SK-N-SH treated with all-trans-retinoic acid at 6 μM for 48 hours (cell line): Measurements from ENCODE around the gene MRPS22.

Source experiments
- ATAC-seq: fragments of 200-7000 bp; cut with Tn5 transposase; 3 replicates; pipeline ENCODE4 v1.9.1; 2020; ENCODE audit warnings: mild to moderate bottlenecking, moderate library complexity
- ARNTL ChIP-seq: fragments of 450-650 bp; formaldehyde crosslinking; IDR thresholded peaks from 2 replicates; pipeline ENCODE4 v1.5.0; 2020; ENCODE audit warnings: low read depth, mild to moderate bottlenecking, moderate library complexity, borderline replicate concordance
- BACH2 ChIP-seq: fragments of 250-450 bp; sonication (Bioruptor Pico); IDR thresholded peaks from 2 replicates; pipeline ENCODE4 v1.9.0; 2021; ENCODE audit warnings: mild to moderate bottlenecking, borderline replicate concordance
- CSDC2 ChIP-seq: fragments of 250-450 bp; sonication (Bioruptor Pico); IDR thresholded peaks from 2 replicates; pipeline ENCODE4 v1.5.0; 2020; ENCODE audit warnings: mild to moderate bottlenecking, moderate library complexity
- ESRRG ChIP-seq: fragments of 250-450 bp; sonication (Bioruptor Pico); IDR thresholded peaks from 2 replicates; pipeline ENCODE4 v1.6.1; 2021; ENCODE audit warnings: mild to moderate bottlenecking
- GLIS3 ChIP-seq: fragments of 250-450 bp; sonication (Bioruptor Pico); IDR thresholded peaks from 2 replicates; pipeline ENCODE4 v1.5.0; 2020; ENCODE audit warnings: mild to moderate bottlenecking, moderate library complexity
- ISL1 ChIP-seq: fragments of 250-450 bp; sonication (Bioruptor Pico); IDR thresholded peaks from 2 replicates; pipeline ENCODE4 v2.1.2; 2022; ENCODE audit warnings: mild to moderate bottlenecking, moderate library complexity
- OSR1 ChIP-seq: fragments of 250-450 bp; sonication (Bioruptor Pico); IDR thresholded peaks from 2 replicates; pipeline ENCODE4 v1.8.0; 2022; ENCODE audit warnings: moderate library complexity, mild to moderate bottlenecking, inconsistent platforms
- PPARA ChIP-seq: fragments of 250-450 bp; sonication (Bioruptor Pico); IDR thresholded peaks from 2 replicates; pipeline ENCODE4 v1.5.0; 2020; ENCODE audit warnings: mild to moderate bottlenecking, borderline replicate concordance
- SNAI2 ChIP-seq: fragments of 250-450 bp; sonication (Bioruptor Pico); IDR thresholded peaks from 2 replicates; pipeline ENCODE4 v1.5.0; 2020; ENCODE audit warnings: mild to moderate bottlenecking, moderate library complexity
- TCF4 ChIP-seq: fragments of 250-450 bp; sonication (Bioruptor Pico); IDR thresholded peaks from 2 replicates; pipeline ENCODE4 v1.8.0; 2021; ENCODE audit warnings: mild to moderate bottlenecking, moderate library complexity, borderline replicate concordance
- ZC3H10 ChIP-seq: fragments of 250-450 bp; sonication (Bioruptor Pico); IDR thresholded peaks from 2 replicates; pipeline ENCODE4 v1.5.1; 2021; ENCODE audit warnings: mild to moderate bottlenecking, moderate library complexity
- ZFP3 ChIP-seq: fragments of 250-450 bp; sonication (Bioruptor Pico); IDR thresholded peaks from 2 replicates; pipeline ENCODE4 v1.5.0; 2020; ENCODE audit warnings: mild to moderate bottlenecking, moderate library complexity
- ZNF565 ChIP-seq: fragments of 450-650 bp; formaldehyde crosslinking; conservative IDR thresholded peaks from 2 replicates; pipeline ENCODE4 v1.5.0; 2020; ENCODE audit warnings: low read depth, mild to moderate bottlenecking, moderate library complexity
- ZNF70 ChIP-seq: fragments of 450-650 bp; formaldehyde crosslinking; IDR thresholded peaks from 2 replicates; pipeline ENCODE4 v1.5.0; 2020; ENCODE audit warnings: mild to moderate bottlenecking, moderate library complexity
- TF ChIP-seq, protein P1 (sequence below): fragments of 250-450 bp; sonication (Bioruptor Pico); IDR thresholded peaks from 2 replicates; pipeline ENCODE4 v1.5.0; 2020; ENCODE audit warnings: mild to moderate bottlenecking, moderate library complexity
- TF ChIP-seq, protein P2 (sequence below): fragments of 250-450 bp; sonication (Bioruptor Pico); IDR thresholded peaks from 2 replicates; pipeline ENCODE4 v1.8.0; 2021; ENCODE audit warnings: low read depth, mild to moderate bottlenecking, moderate library complexity, borderline replicate concordance
- TF ChIP-seq, protein P3 (sequence below): fragments of 250-450 bp; sonication (Bioruptor Pico); IDR thresholded peaks from 2 replicates; pipeline ENCODE4 v1.5.1; 2021; ENCODE audit warnings: mild to moderate bottlenecking, moderate library complexity
- TF ChIP-seq, protein P4 (sequence below): fragments of 250-450 bp; sonication (Bioruptor Pico); IDR thresholded peaks from 2 replicates; pipeline ENCODE4 v1.8.0; 2020; ENCODE audit warnings: mild to moderate bottlenecking, moderate library complexity, borderline replicate concordance
- TF ChIP-seq, protein P5 (sequence below): fragments of 250-450 bp; sonication (Bioruptor Pico); IDR thresholded peaks from 2 replicates; pipeline ENCODE4 v1.5.1; 2020; ENCODE audit warnings: low read depth, mild to moderate bottlenecking, moderate library complexity

Gene MRPS22

DNA sequence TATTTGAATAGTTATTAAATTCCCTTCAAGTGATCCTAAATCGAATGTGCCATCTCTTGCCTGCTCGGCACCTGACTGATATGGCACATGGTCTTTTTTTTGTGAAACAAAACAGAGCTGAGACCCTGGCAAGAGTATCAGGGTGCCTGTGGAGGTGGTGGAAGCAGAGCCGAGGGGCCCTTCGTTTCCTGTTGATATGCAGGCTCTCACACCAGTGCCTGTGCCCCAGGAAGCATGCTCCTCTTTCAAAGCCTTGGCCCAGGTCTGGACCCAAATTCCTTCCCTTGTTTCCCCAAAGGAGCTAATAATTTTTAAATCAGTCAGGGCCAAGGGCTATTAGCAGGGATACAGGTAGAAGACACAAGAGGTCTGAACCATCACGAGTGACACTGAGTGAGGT lies 21.5 kb upstream of the MRPS22 start:
- TF ChIP-seq CSDC2 (CRISPR knock-in tag) (no peak), BACH2 (CRISPR knock-in tag) (no peak), SNAI2 (CRISPR knock-in tag) (no peak), OSR1 (CRISPR knock-in tag) (no peak)
- TF ChIP-seq, protein P1, sequence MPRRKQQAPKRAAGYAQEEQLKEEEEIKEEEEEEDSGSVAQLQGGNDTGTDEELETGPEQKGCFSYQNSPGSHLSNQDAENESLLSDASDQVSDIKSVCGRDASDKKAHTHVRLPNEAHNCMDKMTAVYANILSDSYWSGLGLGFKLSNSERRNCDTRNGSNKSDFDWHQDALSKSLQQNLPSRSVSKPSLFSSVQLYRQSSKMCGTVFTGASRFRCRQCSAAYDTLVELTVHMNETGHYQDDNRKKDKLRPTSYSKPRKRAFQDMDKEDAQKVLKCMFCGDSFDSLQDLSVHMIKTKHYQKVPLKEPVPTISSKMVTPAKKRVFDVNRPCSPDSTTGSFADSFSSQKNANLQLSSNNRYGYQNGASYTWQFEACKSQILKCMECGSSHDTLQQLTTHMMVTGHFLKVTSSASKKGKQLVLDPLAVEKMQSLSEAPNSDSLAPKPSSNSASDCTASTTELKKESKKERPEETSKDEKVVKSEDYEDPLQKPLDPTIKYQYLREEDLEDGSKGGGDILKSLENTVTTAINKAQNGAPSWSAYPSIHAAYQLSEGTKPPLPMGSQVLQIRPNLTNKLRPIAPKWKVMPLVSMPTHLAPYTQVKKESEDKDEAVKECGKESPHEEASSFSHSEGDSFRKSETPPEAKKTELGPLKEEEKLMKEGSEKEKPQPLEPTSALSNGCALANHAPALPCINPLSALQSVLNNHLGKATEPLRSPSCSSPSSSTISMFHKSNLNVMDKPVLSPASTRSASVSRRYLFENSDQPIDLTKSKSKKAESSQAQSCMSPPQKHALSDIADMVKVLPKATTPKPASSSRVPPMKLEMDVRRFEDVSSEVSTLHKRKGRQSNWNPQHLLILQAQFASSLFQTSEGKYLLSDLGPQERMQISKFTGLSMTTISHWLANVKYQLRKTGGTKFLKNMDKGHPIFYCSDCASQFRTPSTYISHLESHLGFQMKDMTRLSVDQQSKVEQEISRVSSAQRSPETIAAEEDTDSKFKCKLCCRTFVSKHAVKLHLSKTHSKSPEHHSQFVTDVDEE (CRISPR knock-in tag): no peak
- TF ChIP-seq, all 23 proteins: peak for 0
- ATAC-seq: no peak

DNA sequence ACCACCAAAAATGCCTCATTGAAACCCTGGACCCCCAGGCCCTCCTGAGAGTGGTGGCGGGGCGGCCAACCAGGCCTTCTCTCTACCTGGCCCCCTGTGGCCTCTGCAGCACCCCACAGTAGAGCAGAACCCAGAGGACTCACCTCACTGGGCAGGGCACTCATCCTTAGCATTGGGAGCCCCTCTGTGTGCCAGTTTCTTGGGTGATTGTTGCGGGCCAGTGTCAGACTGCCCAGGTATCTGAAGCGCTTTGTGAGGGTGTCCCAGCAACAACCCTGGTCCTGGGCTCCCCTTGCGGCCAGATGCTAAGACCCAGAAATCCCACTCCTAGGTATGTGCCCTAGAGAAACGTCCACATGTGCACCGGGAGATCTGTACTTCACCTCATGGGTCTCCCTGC lies 20.7 kb upstream of the MRPS22 start:
- ATAC-seq: no peak
- TF ChIP-seq SNAI2 (CRISPR knock-in tag): no peak
- TF ChIP-seq GLIS3 (CRISPR knock-in tag): no peak
- TF ChIP-seq ZC3H10 (CRISPR knock-in tag): no peak
- TF ChIP-seq, protein P2, sequence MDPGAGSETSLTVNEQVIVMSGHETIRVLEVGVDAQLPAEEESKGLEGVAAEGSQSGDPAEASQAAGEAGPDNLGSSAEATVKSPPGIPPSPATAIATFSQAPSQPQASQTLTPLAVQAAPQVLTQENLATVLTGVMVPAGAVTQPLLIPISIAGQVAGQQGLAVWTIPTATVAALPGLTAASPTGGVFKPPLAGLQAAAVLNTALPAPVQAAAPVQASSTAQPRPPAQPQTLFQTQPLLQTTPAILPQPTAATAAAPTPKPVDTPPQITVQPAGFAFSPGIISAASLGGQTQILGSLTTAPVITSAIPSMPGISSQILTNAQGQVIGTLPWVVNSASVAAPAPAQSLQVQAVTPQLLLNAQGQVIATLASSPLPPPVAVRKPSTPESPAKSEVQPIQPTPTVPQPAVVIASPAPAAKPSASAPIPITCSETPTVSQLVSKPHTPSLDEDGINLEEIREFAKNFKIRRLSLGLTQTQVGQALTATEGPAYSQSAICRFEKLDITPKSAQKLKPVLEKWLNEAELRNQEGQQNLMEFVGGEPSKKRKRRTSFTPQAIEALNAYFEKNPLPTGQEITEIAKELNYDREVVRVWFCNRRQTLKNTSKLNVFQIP: no peak
- TF ChIP-seq, protein P3, sequence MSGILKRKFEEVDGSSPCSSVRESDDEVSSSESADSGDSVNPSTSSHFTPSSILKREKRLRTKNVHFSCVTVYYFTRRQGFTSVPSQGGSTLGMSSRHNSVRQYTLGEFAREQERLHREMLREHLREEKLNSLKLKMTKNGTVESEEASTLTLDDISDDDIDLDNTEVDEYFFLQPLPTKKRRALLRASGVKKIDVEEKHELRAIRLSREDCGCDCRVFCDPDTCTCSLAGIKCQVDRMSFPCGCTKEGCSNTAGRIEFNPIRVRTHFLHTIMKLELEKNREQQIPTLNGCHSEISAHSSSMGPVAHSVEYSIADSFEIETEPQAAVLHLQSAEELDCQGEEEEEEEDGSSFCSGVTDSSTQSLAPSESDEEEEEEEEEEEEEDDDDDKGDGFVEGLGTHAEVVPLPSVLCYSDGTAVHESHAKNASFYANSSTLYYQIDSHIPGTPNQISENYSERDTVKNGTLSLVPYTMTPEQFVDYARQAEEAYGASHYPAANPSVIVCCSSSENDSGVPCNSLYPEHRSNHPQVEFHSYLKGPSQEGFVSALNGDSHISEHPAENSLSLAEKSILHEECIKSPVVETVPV: no peak
- TF ChIP-seq, protein P1 (CRISPR knock-in tag): no peak
- TF ChIP-seq, protein P4, sequence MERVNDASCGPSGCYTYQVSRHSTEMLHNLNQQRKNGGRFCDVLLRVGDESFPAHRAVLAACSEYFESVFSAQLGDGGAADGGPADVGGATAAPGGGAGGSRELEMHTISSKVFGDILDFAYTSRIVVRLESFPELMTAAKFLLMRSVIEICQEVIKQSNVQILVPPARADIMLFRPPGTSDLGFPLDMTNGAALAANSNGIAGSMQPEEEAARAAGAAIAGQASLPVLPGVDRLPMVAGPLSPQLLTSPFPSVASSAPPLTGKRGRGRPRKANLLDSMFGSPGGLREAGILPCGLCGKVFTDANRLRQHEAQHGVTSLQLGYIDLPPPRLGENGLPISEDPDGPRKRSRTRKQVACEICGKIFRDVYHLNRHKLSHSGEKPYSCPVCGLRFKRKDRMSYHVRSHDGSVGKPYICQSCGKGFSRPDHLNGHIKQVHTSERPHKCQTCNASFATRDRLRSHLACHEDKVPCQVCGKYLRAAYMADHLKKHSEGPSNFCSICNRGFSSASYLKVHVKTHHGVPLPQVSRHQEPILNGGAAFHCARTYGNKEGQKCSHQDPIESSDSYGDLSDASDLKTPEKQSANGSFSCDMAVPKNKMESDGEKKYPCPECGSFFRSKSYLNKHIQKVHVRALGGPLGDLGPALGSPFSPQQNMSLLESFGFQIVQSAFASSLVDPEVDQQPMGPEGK: no peak
- TF ChIP-seq ZFP3 (CRISPR knock-in tag): no peak
- no peak for TF ChIP-seq ISL1 (CRISPR knock-in tag)
- no peak for TF ChIP-seq ESRRG (CRISPR knock-in tag)
- TF ChIP-seq OSR1 (CRISPR knock-in tag): no peak
- TF ChIP-seq ZNF565: no peak
- TF ChIP-seq TCF4 (CRISPR knock-in tag): no peak
- TF ChIP-seq BACH2 (CRISPR knock-in tag): no peak
- no peak for TF ChIP-seq CSDC2 (CRISPR knock-in tag)
- TF ChIP-seq ZNF70 (CRISPR knock-in tag): no peak

DNA sequence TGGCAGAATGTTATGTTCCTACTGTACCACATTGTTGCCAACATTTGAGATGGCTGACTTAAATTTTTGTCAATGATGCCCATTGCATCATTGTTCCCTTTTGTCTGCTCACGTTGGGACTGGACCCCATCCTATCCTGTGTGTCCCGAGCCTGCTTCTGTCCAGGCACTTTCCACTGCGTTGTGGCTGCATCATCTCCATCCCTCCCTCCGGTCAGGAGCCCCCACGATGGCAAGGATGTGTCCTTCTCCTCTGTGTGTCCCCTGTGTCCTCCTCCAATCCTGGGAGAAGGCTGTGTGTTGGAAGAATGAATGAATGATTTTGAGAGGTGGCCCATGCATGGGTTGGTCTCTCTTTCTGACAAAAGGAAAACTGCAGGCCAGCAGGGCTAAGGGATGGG lies 19.4 kb upstream of the MRPS22 start:
- ATAC-seq: no peak
- TF ChIP-seq TCF4 (CRISPR knock-in tag): no peak
- TF ChIP-seq, protein P5, sequence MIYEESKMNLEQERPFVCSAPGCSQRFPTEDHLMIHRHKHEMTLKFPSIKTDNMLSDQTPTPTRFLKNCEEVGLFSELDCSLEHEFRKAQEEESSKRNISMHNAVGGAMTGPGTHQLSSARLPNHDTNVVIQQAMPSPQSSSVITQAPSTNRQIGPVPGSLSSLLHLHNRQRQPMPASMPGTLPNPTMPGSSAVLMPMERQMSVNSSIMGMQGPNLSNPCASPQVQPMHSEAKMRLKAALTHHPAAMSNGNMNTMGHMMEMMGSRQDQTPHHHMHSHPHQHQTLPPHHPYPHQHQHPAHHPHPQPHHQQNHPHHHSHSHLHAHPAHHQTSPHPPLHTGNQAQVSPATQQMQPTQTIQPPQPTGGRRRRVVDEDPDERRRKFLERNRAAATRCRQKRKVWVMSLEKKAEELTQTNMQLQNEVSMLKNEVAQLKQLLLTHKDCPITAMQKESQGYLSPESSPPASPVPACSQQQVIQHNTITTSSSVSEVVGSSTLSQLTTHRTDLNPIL (CRISPR knock-in tag): no peak
- TF ChIP-seq BACH2 (CRISPR knock-in tag): no peak
- no peak for TF ChIP-seq ZNF565
- no peak for TF ChIP-seq ZNF70 (CRISPR knock-in tag)
- TF ChIP-seq, protein P2: no peak
- TF ChIP-seq, protein P4: no peak
- no peak for TF ChIP-seq GLIS3 (CRISPR knock-in tag)
- no peak for TF ChIP-seq ISL1 (CRISPR knock-in tag)
- TF ChIP-seq PPARA (CRISPR knock-in tag): no peak
- no peak for TF ChIP-seq ARNTL (CRISPR knock-in tag)
